ENCODE measurements around the gene OR10G3.

The OR10G3 gene

DNA sequence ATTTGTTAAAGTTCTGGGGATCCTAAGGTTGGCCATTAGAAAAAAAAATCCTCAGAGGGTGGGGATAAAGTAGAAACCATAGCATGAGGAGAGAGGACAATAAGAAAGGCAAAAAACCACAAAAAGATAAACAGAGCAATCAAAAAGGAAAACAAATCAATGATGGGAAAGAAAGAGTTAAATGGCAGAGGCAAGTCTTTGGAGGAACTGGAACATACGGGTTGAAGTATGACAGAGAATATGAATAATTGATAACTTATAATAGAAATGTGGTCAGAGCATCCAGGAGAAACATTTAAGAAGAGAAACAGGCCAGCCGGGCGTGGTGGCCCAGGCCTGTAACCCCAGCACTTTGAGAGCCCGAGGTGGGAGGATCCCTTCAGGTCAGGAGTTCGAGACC is 35.9 kb downstream of the OR10G3 start:
- TF ChIP-seq EZH2 (optimal IDR thresholded peaks at IDR 0.05; ENCODE audit: low read depth, low read length) (no peak), EZH2phosphoT487 (IDR thresholded peaks at IDR 0.05; ENCODE audit: low read length) (no peak)
- TF ChIP-seq, protein P1, sequence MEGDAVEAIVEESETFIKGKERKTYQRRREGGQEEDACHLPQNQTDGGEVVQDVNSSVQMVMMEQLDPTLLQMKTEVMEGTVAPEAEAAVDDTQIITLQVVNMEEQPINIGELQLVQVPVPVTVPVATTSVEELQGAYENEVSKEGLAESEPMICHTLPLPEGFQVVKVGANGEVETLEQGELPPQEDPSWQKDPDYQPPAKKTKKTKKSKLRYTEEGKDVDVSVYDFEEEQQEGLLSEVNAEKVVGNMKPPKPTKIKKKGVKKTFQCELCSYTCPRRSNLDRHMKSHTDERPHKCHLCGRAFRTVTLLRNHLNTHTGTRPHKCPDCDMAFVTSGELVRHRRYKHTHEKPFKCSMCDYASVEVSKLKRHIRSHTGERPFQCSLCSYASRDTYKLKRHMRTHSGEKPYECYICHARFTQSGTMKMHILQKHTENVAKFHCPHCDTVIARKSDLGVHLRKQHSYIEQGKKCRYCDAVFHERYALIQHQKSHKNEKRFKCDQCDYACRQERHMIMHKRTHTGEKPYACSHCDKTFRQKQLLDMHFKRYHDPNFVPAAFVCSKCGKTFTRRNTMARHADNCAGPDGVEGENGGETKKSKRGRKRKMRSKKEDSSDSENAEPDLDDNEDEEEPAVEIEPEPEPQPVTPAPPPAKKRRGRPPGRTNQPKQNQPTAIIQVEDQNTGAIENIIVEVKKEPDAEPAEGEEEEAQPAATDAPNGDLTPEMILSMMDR (IDR thresholded peaks at IDR 0.05; ENCODE audit: low read length), result no peak
- H3K4me1 ChIP-seq (ENCODE audit: low read length), result no peaks in the 10 kb centered on the region
- no peak for DNase-seq

DNA sequence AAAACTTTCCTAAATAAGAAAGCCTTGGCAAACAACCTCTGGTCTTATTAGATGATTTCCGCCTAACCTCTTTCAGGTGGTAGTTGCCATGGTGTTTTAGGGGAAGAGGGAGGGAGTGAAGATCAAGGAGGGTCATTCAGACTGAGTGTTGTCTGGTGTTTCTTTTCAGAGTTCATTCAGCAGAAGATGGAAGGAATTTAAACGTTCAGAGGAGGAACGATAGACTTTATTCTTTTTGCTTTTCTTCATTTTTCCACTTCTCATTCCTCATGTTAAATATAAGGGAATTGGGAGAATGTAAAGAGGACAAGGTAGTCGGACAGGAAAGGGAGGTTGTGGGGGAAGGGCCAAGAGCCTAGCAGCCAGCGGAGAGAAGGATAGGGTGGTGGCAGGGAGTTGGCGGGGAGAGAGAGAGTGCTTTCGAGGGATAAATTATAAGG is 36.3 kb downstream of the OR10G3 start:
- TF ChIP-seq, protein P1 (IDR thresholded peaks at IDR 0.05; ENCODE audit: low read length), result no peak
- no peak for TF ChIP-seq EZH2phosphoT487 (IDR thresholded peaks at IDR 0.05; ENCODE audit: low read length)
- TF ChIP-seq EZH2 (optimal IDR thresholded peaks at IDR 0.05; ENCODE audit: low read depth, low read length), result no peak
- no peaks in the 10 kb centered on the region for H3K9me2 ChIP-seq (replicated peaks; ENCODE audit: insufficient read depth, low read length)
- DNase-seq, result no peak
- no peaks in the 10 kb centered on the region for H3K9me3 ChIP-seq (replicated peaks; ENCODE audit: insufficient read depth, low read length)
- H3F3A ChIP-seq (ENCODE audit: insufficient read depth, low read length), result no peaks in the 10 kb centered on the region
- H3K4me1 ChIP-seq (ENCODE audit: low read length), result no peaks in the 10 kb centered on the region
- no peaks in the 10 kb centered on the region for H3K36me3 ChIP-seq (replicated peaks; ENCODE audit: insufficient read depth, low read length)
- H3K79me2 ChIP-seq (ENCODE audit: low read length), result no peaks in the 10 kb centered on the region
- H3K4me2 ChIP-seq (ENCODE audit: low read depth, low read length), result no peak overlapping the region
- no peaks in the 10 kb centered on the region for H4K20me1 ChIP-seq (ENCODE audit: insufficient read depth, low read length)
- H3K9ac ChIP-seq (ENCODE audit: low read length), result no peak overlapping the region
- H3K4me3 ChIP-seq (ENCODE audit: low read length), result no peak overlapping the region
- no peaks in the 10 kb centered on the region for H3K27me3 ChIP-seq (replicated peaks; ENCODE audit: insufficient read depth, low read length)
- no peak overlapping the region for H2AFZ ChIP-seq (ENCODE audit: low read length)
- H3K27ac ChIP-seq (ENCODE audit: low read length), result no peak overlapping the region

More for the DNA sequence above, 35.9 kb downstream of the OR10G3 start:
- no peaks in the 10 kb centered on the region for H3K9me3 ChIP-seq (replicated peaks; ENCODE audit: insufficient read depth, low read length)
- H3K9me2 ChIP-seq (replicated peaks; ENCODE audit: insufficient read depth, low read length), result no peaks in the 10 kb centered on the region
- H3K27me3 ChIP-seq (replicated peaks; ENCODE audit: insufficient read depth, low read length), result no peaks in the 10 kb centered on the region
- no peak overlapping the region for H3K9ac ChIP-seq (ENCODE audit: low read length)
- no peaks in the 10 kb centered on the region for H3K36me3 ChIP-seq (replicated peaks; ENCODE audit: insufficient read depth, low read length)
- no peak overlapping the region for H3K27ac ChIP-seq (ENCODE audit: low read length)
- H4K20me1 ChIP-seq (ENCODE audit: insufficient read depth, low read length), result no peaks in the 10 kb centered on the region
- H3K4me2 ChIP-seq (ENCODE audit: low read depth, low read length), result no peak overlapping the region
- H3F3A ChIP-seq (ENCODE audit: insufficient read depth, low read length), result no peaks in the 10 kb centered on the region
- H3K4me3 ChIP-seq (ENCODE audit: low read length), result no peak overlapping the region
- H2AFZ ChIP-seq (ENCODE audit: low read length), result no peak overlapping the region
- no peaks in the 10 kb centered on the region for H3K79me2 ChIP-seq (ENCODE audit: low read length)

DNA sequence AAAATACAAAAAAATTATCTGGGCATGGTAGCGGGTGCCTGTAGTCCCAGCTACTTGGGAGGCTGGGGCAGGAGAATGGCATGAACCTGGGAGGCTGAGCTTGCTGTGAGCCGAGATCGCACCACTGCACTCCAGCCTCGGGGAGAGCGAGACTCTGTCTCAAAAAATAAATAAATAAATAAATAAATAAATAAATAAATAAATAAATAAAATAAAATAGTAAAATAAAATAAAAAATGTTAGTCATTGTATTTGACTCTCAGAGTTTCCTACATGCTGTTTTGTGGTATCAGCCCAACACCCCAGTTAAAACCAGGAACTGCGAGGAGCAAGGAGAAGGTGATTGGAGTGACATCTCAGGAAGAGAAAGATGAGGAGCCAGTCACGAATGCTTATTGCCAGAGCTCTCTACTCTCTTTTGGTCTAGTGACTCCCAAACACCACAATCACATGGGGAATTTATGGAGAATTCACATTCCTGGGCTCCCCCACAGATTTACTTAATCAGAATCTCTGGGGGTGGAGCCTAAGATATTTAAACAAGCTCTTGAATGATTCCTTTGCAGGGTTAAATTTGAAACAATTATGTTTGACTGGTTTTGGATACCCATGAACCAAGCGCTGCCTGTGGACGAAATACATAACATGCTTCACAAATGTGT is 38.3 kb downstream of the OR10G3 start:
- H3K4me3 ChIP-seq (ENCODE audit: low read length), result no peak overlapping the region
- no peaks in the 10 kb centered on the region for H4K20me1 ChIP-seq (ENCODE audit: insufficient read depth, low read length)
- no peak overlapping the region for H3K4me2 ChIP-seq (ENCODE audit: low read depth, low read length)
- no peaks in the 10 kb centered on the region for H3F3A ChIP-seq (ENCODE audit: insufficient read depth, low read length)
- H3K9ac ChIP-seq (ENCODE audit: low read length), result no peak overlapping the region
- TF ChIP-seq EZH2 (optimal IDR thresholded peaks at IDR 0.05; ENCODE audit: low read depth, low read length) (no peak), EZH2phosphoT487 (IDR thresholded peaks at IDR 0.05; ENCODE audit: low read length) (no peak)
- TF ChIP-seq, protein P1 (IDR thresholded peaks at IDR 0.05; ENCODE audit: low read length), result no peak
- no peaks in the 10 kb centered on the region for H3K4me1 ChIP-seq (ENCODE audit: low read length)
- H2AFZ ChIP-seq (ENCODE audit: low read length), result no peak overlapping the region
- H3K27ac ChIP-seq (ENCODE audit: low read length), result no peak overlapping the region
- no peak for DNase-seq
- H3K9me3 ChIP-seq (replicated peaks; ENCODE audit: insufficient read depth, low read length), result no peaks in the 10 kb centered on the region
- H3K79me2 ChIP-seq (ENCODE audit: low read length), result no peaks in the 10 kb centered on the region
- H3K36me3 ChIP-seq (replicated peaks; ENCODE audit: insufficient read depth, low read length), result no peaks in the 10 kb centered on the region
- no peaks in the 10 kb centered on the region for H3K27me3 ChIP-seq (replicated peaks; ENCODE audit: insufficient read depth, low read length)
- no peaks in the 10 kb centered on the region for H3K9me2 ChIP-seq (replicated peaks; ENCODE audit: insufficient read depth, low read length)

Data from MM.1S (cell line).